GM23338 (cell line): ENCODE data around the gene QSOX1.

ENCODE experiments used
- CTCF ChIP-seq, 2 experiments: fragments of 200-600 bp in 1 of 2; sonication (generic) in 1 of 2; conservative IDR thresholded peaks; 2 replicates each; pipeline versions ENCODE4 v1.5.1 to v1.6.1; 2016 to 2017; ENCODE audit warnings: antibody characterized with exemption in 2 of 2, low read depth in 2 of 2, mild to moderate bottlenecking in 2 of 2, moderate library complexity in 1 of 2
- EZH2 ChIP-seq: fragments of 200-600 bp; sonication (generic); IDR thresholded peaks from one replicate; pipeline ENCODE4 v1.8.0; 2017; ENCODE audit warnings: antibody characterized with exemption, mild to moderate bottlenecking, low read depth; ENCODE audit not compliant: unreplicated experiment

- TF ChIP-seq EZH2: no peak
- TF ChIP-seq CTCF (conservative IDR thresholded peaks at IDR 0.05; ENCODE audit: low read depth in 2 of 2): no peak
These were observed 84.8 kb downstream of the QSOX1 start for GRCh38 chr1:180239145-180240096.
